SHP77 (cell line): Measurements from ENCODE around the gene NPSR1.
"Not testable (repeated sequence)": the region's sequence is repeated elsewhere in the genome, so short reads cannot be mapped to it uniquely, and the experiment has no call there.

Source experiments
- DNase-seq, 2 experiments: peaks; one replicate each; lab custom pipeline; 2025; lab: John Stamatoyannopoulos, UW

NPSR1 gene

GRCh38 chr7:34657632-34658268 is at the start of gene NPSR1:
Gene NPSR1, plus strand, starts transcription at chr7:34658218. Its CDS starts 195 bp downstream, at chr7:34658413.
- no peak for DNase-seq

- DNase-seq: no peak
Observed at GRCh38 chr7:34612661-34613060, 45.4 kb upstream of the NPSR1 start.

GRCh38 chr7:34620425-34620824 is 37.6 kb upstream of the NPSR1 start:
- DNase-seq: no peak

GRCh38 chr7:34622182-34622581 is 35.8 kb upstream of the NPSR1 start:
- no peak for DNase-seq

GRCh38 chr7:34622771-34623250 is 35.2 kb upstream of the NPSR1 start:
- DNase-seq: no peak

GRCh38 chr7:34628618-34629017 is 29.4 kb upstream of the NPSR1 start:
- not testable (repeated sequence) for DNase-seq

- DNase-seq: no peak
Observed at GRCh38 chr7:34652809-34653208, 5.2 kb upstream of the NPSR1 start.

- DNase-seq: no peak
Observed at GRCh38 chr7:34653787-34654186, 4.2 kb upstream of the NPSR1 start.

GRCh38 chr7:34655384-34655783 is 2.6 kb upstream of the NPSR1 start:
- DNase-seq: no peak

GRCh38 chr7:34656041-34656440 is 2.0 kb upstream of the NPSR1 start:
- DNase-seq: no peak

GRCh38 chr7:34659472-34660075 is 1.6 kb downstream of the NPSR1 start:
- DNase-seq: no peak

GRCh38 chr7:34662058-34662708 is 4.2 kb downstream of the NPSR1 start:
- no peak for DNase-seq

- DNase-seq: no peak
Observed at GRCh38 chr7:34664755-34665154, 6.7 kb downstream of the NPSR1 start.

GRCh38 chr7:34672430-34672829 is 14.4 kb downstream of the NPSR1 start:
- no peak for DNase-seq

GRCh38 chr7:34673066-34673465 is 15.0 kb downstream of the NPSR1 start:
- DNase-seq: no peak

GRCh38 chr7:34675749-34676374 is 17.8 kb downstream of the NPSR1 start:
- peak; percentile 13 to 23 for DNase-seq

- no peak for DNase-seq
Observed at GRCh38 chr7:34677491-34677890, 19.5 kb downstream of the NPSR1 start.

- no peak for DNase-seq
Observed at GRCh38 chr7:34687529-34687928, 29.5 kb downstream of the NPSR1 start.

- DNase-seq: no peak
Observed at GRCh38 chr7:34696415-34696814, 38.4 kb downstream of the NPSR1 start.

- DNase-seq: no peak
Observed at GRCh38 chr7:34709771-34710170, 51.8 kb downstream of the NPSR1 start.

GRCh38 chr7:34718867-34719266 is 60.8 kb downstream of the NPSR1 start:
- no peak for DNase-seq

GRCh38 chr7:34719636-34720035 is 61.6 kb downstream of the NPSR1 start:
- DNase-seq: no peak

- DNase-seq: no peak
Observed at GRCh38 chr7:34720289-34720688, 62.3 kb downstream of the NPSR1 start.
